Lung (tissue), 12 donors: ENCODE measurements around the gene CD38. TPM values are rescaled to one million over a fixed set of nuclear protein-coding genes. Genes with fewer than 3 reads are reported as not detected.

Experiments
- ATAC-seq: fragments of 200-7000 bp; cut with Tn5 transposase; one replicate; pipeline ENCODE4 v1.9.1; 2020; ENCODE audit warnings: moderate number of reproducible peaks; ENCODE audit not compliant: insufficient read depth, low FRiP score
- DNase-seq, 3 donors: peaks; one replicate each; pipeline ENCODE4 v3.0.0-alpha.2; 2013 to 2017
- H3K27ac ChIP-seq, 2 donors: one replicate each; pipeline ENCODE4 v1.5.1; 2013; ENCODE audit warnings: mild to moderate bottlenecking in 2 of 2, moderate library complexity in 2 of 2, control low read depth in 1 of 2, inconsistent platforms in 1 of 2, low read depth in 1 of 2, low read length in 1 of 2
- H3K27me3 ChIP-seq, 3 donors: one replicate each; pipeline ENCODE4 v1.5.1; 2013; ENCODE audit warnings: low read length in 2 of 3; ENCODE audit not compliant: control insufficient read depth in 3 of 3, insufficient read depth in 3 of 3
- H3K36me3 ChIP-seq, 4 donors: one replicate each; pipeline ENCODE4 v1.5.1; 2013; ENCODE audit warnings: low read length in 4 of 4, mild to moderate bottlenecking in 1 of 4, moderate library complexity in 1 of 4; ENCODE audit not compliant: control insufficient read depth in 4 of 4, insufficient read depth in 4 of 4
- H3K4me1 ChIP-seq, 5 donors: one replicate each; pipeline ENCODE4 v1.5.1; 2013; ENCODE audit warnings: low read length in 5 of 5, mild to moderate bottlenecking in 2 of 5, moderate library complexity in 1 of 5; ENCODE audit not compliant: control insufficient read depth in 5 of 5, insufficient read depth in 5 of 5
- H3K4me3 ChIP-seq: one replicate; pipeline ENCODE4 v1.5.1; 2013; ENCODE audit warnings: mild to moderate bottlenecking, control low read depth, moderate library complexity
- H3K9ac ChIP-seq, 2 donors: one replicate each; pipeline ENCODE4 v1.5.1; 2013; ENCODE audit warnings: low read length in 2 of 2, control low read depth in 1 of 2; ENCODE audit not compliant: insufficient read depth in 1 of 2
- H3K9me3 ChIP-seq, 4 donors: one replicate each; pipeline ENCODE4 v1.5.1; 2013; ENCODE audit warnings: low read length in 3 of 4, mild to moderate bottlenecking in 1 of 4, moderate library complexity in 1 of 4; ENCODE audit not compliant: control insufficient read depth in 4 of 4, insufficient read depth in 3 of 4
- CTCF ChIP-seq: IDR thresholded peaks from 2 replicates; pipeline ENCODE4 v1.5.1; 2012; ENCODE audit warnings: mild to moderate bottlenecking; ENCODE audit errors: control extremely low read depth, extremely low read depth
- WGBS, 2 donors: extraction: QIAGEN DNeasy Blood & Tissue Kit; methylation state at CpG; one replicate each; pipeline ENCODE4 v1.1.7; 2013; 5-methylcytosine and 5-hydroxymethylcytosine counted together
- polyA plus RNA-seq, 2 donors: library from polyadenylated mRNA; stranded (reverse); fragments of 200-250 nt; gene quantifications; one replicate each; pipeline ENCODE4 v1.2.1, GENCODE V29; 2013
- total RNA-seq, 2 donors: library from RNA; depleted of rRNA in 1 of 2; stranded (reverse); fragments of >200 nt in 1 of 2; gene quantifications; one replicate each; pipeline ENCODE4 v1.2.1, GENCODE V29; 2014 to 2021
- donor health status: control.
- donor health status: control.
- donor health status: Bipolar disorder and iron deficiency.
- donor health status: healthy.
- donor health status: DM: yes; HTN: yes; CAD: no.

The CD38 gene
- total and polyA plus RNA-seq, 4 donors = 4.8 to 47.2 (median 14.4) TPM

- ATAC-seq = no peak
Observed at GRCh38 chr4:15870921-15871664, 93.0 kb downstream of the CD38 start.

GRCh38 chr4:15873117-15873516 is 95.0 kb downstream of the CD38 start:
- Histone ChIP-seq H3K9ac (no peak overlapping the region), H3K36me3 (no peaks in the 10 kb centered on the region), H3K9me3 (peaks cover 0 to 4% (median under 1%) of the 10 kb centered on the region in 4 donors), H3K4me1 (no peaks in the 10 kb centered on the region), H3K27me3 (peaks cover 0 to 2% (median 0%) of the 10 kb centered on the region in 3 donors), H3K4me3 (no peak overlapping the region), H3K27ac (peak overlapping the region in 1 of 2 donors; percentile 45)
- 84 to 86% methylated on average over 6 of the region's 6 CpGs for WGBS, 2 donors
- no peak for ATAC-seq
- TF ChIP-seq CTCF = no peak
- no peak for DNase-seq

More at GRCh38 chr4:15870921-15871664, 93.0 kb downstream of the CD38 start:
- 87 to 92% methylated on average over 4 of the region's 4 CpGs for WGBS, 2 donors
- no peak overlapping the region for H3K27ac ChIP-seq
- no peak overlapping the region for H3K4me3 ChIP-seq
- H3K4me1 ChIP-seq = no peaks in the 10 kb centered on the region
- TF ChIP-seq CTCF = no peak
- peaks cover 0 to 3% (median 0%) of the 10 kb centered on the region in 4 donors for H3K9me3 ChIP-seq
- peaks cover 0 to 2% (median 0%) of the 10 kb centered on the region in 3 donors for H3K27me3 ChIP-seq
- no peaks in the 10 kb centered on the region for H3K36me3 ChIP-seq
- DNase-seq = no peak
- H3K9ac ChIP-seq = no peak overlapping the region

GRCh38 chr4:15874671-15875070 is 96.5 kb downstream of the CD38 start:
- no peak overlapping the region for H3K27ac ChIP-seq
- WGBS, 2 donors = 82 to 92% methylated on average over 4 of the region's 4 CpGs
- H3K9ac ChIP-seq = no peak overlapping the region
- DNase-seq (no peak), ATAC-seq (no peak)
- no peak overlapping the region for H3K4me3 ChIP-seq
- H3K36me3 ChIP-seq = no peaks in the 10 kb centered on the region
- peaks cover 0 to 2% (median 0%) of the 10 kb centered on the region in 3 donors for H3K27me3 ChIP-seq
- no peak for TF ChIP-seq CTCF
- H3K9me3 ChIP-seq = peaks cover 0 to 4% (median under 1%) of the 10 kb centered on the region in 4 donors
- H3K4me1 ChIP-seq = no peaks in the 10 kb centered on the region
